ENCODE results near the gene TSPAN7. TPM values are rescaled to one million over a fixed set of nuclear protein-coding genes. Genes with fewer than 3 reads are reported as not detected.

Gene TSPAN7
- total and polyA plus RNA-seq, 2 of the 4 experiments (the other 2 are of a cell fraction) = not detected

- H4K5ac ChIP-seq (ENCODE audit: low read depth, low read length) = no peak overlapping the region
- H2BK20ac ChIP-seq (ENCODE audit: low read depth, low read length) = no peak overlapping the region
- no TSS peak for BruUV-seq (replicated peaks)
- H3K4ac ChIP-seq (ENCODE audit: low read depth, low read length) = no peak overlapping the region
- ChIA-PET CTCF (no interaction called here), POLR2A (ENCODE audit: unreplicated experiment) (no interaction called here)
- no peak overlapping the region for H4K91ac ChIP-seq (ENCODE audit: insufficient read depth, low read depth, low read length)
- no peak overlapping the region for H2AFZ ChIP-seq (replicated peaks; ENCODE audit: low read length, poor library complexity)
- H2AK5ac ChIP-seq (ENCODE audit: low read depth, low read length) = no peak overlapping the region
- no peak overlapping the region for H3K9ac ChIP-seq (ENCODE audit: low read depth, low read length)
- no peak overlapping the region for H2AK9ac ChIP-seq (replicated peaks; ENCODE audit: low read depth, low read length, poor library complexity)
- H3K27ac ChIP-seq (ENCODE audit: insufficient read depth, low read length) = no peak overlapping the region
- H3K14ac ChIP-seq (replicated peaks; ENCODE audit: low read depth, low read length) = no peak overlapping the region
- H3K23ac ChIP-seq (ENCODE audit: low read depth, low read length) = no peak overlapping the region
- no peak overlapping the region for H2BK15ac ChIP-seq (ENCODE audit: low read depth, low read length)
- H3K56ac ChIP-seq (ENCODE audit: extremely low read depth, insufficient read depth, low read length) = no peak overlapping the region
- no peaks in the 10 kb centered on the region for H4K20me1 ChIP-seq (ENCODE audit: insufficient read depth, low read length)
- H3K4me2 ChIP-seq (ENCODE audit: low read depth, low read length) = no peak overlapping the region
- no peak for DNase-seq
- H4K8ac ChIP-seq (ENCODE audit: low read depth in 2 of 2, low read length in 2 of 2) = no peak overlapping the region
- no peak overlapping the region for H3K18ac ChIP-seq (ENCODE audit: low read depth, low read length)
- H2BK5ac ChIP-seq (ENCODE audit: low read depth, low read length, poor library complexity, severe bottlenecking) = no peak overlapping the region
- no peaks in the 10 kb centered on the region for H3K36me3 ChIP-seq (ENCODE audit: control insufficient read depth, insufficient read depth, low read length)
- WGBS, 2 experiments (ENCODE audit: extremely low coverage in 2 of 2, insufficient read length in 1 of 2) = no CpG with 5 or more reads among the region's 2 CpGs
- H3K9me1 ChIP-seq (ENCODE audit: insufficient read depth, low read length) = no peaks in the 10 kb centered on the region
- intact Hi-C loops (cut with micrococcal nuclease) (no loop called here), dilution Hi-C loops (cut with HindIII; ENCODE audit: low sequenced_read_pairs, unreplicated experiment) (no loop called here), in situ Hi-C loops (cut with MboI; ENCODE audit: low sequenced_read_pairs) (no loop called here)
- 0 out of 2 replicates have a peak, but pooled peaks cover 3% of the 10 kb centered on the region for H3K27me3 ChIP-seq (ENCODE audit: control insufficient read depth, insufficient read depth, low read length)
- no peaks in the 10 kb centered on the region for H3K4me1 ChIP-seq (ENCODE audit: control insufficient read depth, insufficient read depth, low read length)
- no peak overlapping the region for H3K4me3 ChIP-seq (ENCODE audit: insufficient read depth, low read depth, low read length)
- no peak for ATAC-seq (ENCODE audit: low read depth)
- TF ChIP-seq BHLHE40 (IDR thresholded peaks at IDR 0.05; ENCODE audit: low read depth, low read length) (no peak), MAZ (IDR thresholded peaks at IDR 0.05; ENCODE audit: borderline replicate concordance, low read depth, low read length) (no peak), SMC3 (IDR thresholded peaks at IDR 0.05; ENCODE audit: low read depth, low read length) (no peak), MXI1 (IDR thresholded peaks at IDR 0.05; ENCODE audit: borderline replicate concordance, low read depth, low read length) (no peak), RCOR1 (IDR thresholded peaks at IDR 0.05; ENCODE audit: insufficient replicate concordance, low read length) (no peak), RFX5 (IDR thresholded peaks at IDR 0.05; ENCODE audit: low read depth, low read length) (no peak), CEBPB (IDR thresholded peaks at IDR 0.05; ENCODE audit: low read depth, low read length) (no peak), MAFK (IDR thresholded peaks at IDR 0.05; ENCODE audit: low read depth, low read length) (no peak), FOS (IDR thresholded peaks at IDR 0.05; ENCODE audit: low read depth, low read length) (no peak), CTCF (conservative IDR thresholded peaks at IDR 0.05; ENCODE audit: low read depth, low read length) (no peak), ELK1 (IDR thresholded peaks at IDR 0.05; ENCODE audit: borderline replicate concordance, low read depth, low read length) (no peak), USF2 (IDR thresholded peaks at IDR 0.05; ENCODE audit: low read depth, low read length) (no peak), CHD1 (IDR thresholded peaks at IDR 0.05; ENCODE audit: low read depth, low read length) (no peak), RAD21 (IDR thresholded peaks at IDR 0.05; ENCODE audit: low read length) (no peak)
- H3K79me1 ChIP-seq (ENCODE audit: low read depth in 1 of 2, low read length in 2 of 2) = no peaks in the 10 kb centered on the region
- no peaks in the 10 kb centered on the region for H3K9me3 ChIP-seq (ENCODE audit: control insufficient read depth, insufficient read depth, low read length)
- H2BK120ac ChIP-seq (ENCODE audit: low read depth, low read length) = no peak overlapping the region
These were observed 14.5 kb downstream of the TSPAN7 start for GRCh38 chrX:38575888-38576287.

All from IMR-90 (cell line).